GM08714 (cell line): ENCODE data around the gene CTPS1.

ENCODE experiments used
- H3K4me3 ChIP-seq: fragments of 200-500 bp; sonication (Bioruptor generic); 2 replicates; pipeline ENCODE4 v1.5.1; 2014; ENCODE audit warnings: mild to moderate bottlenecking, low read length, inconsistent platforms
- ZNF274 ChIP-seq: IDR thresholded peaks from 2 replicates; pipeline ENCODE4 v1.6.1; 2012; ENCODE audit warnings: mild to moderate bottlenecking, low read depth, low read length

Gene CTPS1

GRCh38 chr1:41041614-41042270 is 62.2 kb downstream of the CTPS1 start:
- TF ChIP-seq ZNF274: no peak
- no peak overlapping the region for H3K4me3 ChIP-seq

GRCh38 chr1:41044187-41044586 is 64.7 kb downstream of the CTPS1 start:
- H3K4me3 ChIP-seq: no peak overlapping the region
- TF ChIP-seq ZNF274: no peak

- H3K4me3 ChIP-seq: no peak overlapping the region
- no peak for TF ChIP-seq ZNF274
Measured at GRCh38 chr1:41045740-41046139, 66.2 kb downstream of the CTPS1 start.

- H3K4me3 ChIP-seq: no peak overlapping the region
- TF ChIP-seq ZNF274: no peak
Measured at GRCh38 chr1:41046347-41046775, 66.9 kb downstream of the CTPS1 start.

GRCh38 chr1:41048540-41048939 is 69.0 kb downstream of the CTPS1 start:
- no peak overlapping the region for H3K4me3 ChIP-seq
- no peak for TF ChIP-seq ZNF274

- no peak overlapping the region for H3K4me3 ChIP-seq
- no peak for TF ChIP-seq ZNF274
Measured at GRCh38 chr1:41051022-41051421, 71.5 kb downstream of the CTPS1 start.

- no peak for TF ChIP-seq ZNF274
- H3K4me3 ChIP-seq: no peak overlapping the region
Measured at GRCh38 chr1:41053316-41053715, 73.8 kb downstream of the CTPS1 start.

- no peak for TF ChIP-seq ZNF274
- H3K4me3 ChIP-seq: no peak overlapping the region
Measured at GRCh38 chr1:41056907-41057306, 77.4 kb downstream of the CTPS1 start.
